ENCODE data around the gene BBS12. TPM values are rescaled to one million over a fixed set of nuclear protein-coding genes. Genes with fewer than 3 reads are reported as not detected.
"Not testable (repeated sequence)": the region's sequence is repeated elsewhere in the genome, so short reads cannot be mapped to it uniquely, and the experiment has no call there.

BBS12 gene
- total RNA-seq, 3 donors from 2014 or later (not counting 1 experiment from before 2014, with no cell fraction given): 0.85 to 1.9 (median 1.8) TPM

- no peaks in the 10 kb centered on the region for H3K9me3 ChIP-seq (ENCODE audit: control insufficient read depth, insufficient read depth, low read length)
- Mint-ChIP-seq H3K27me3 (ENCODE audit: low read depth in 2 of 2) (peaks cover 3 to 9% of the 10 kb centered on the region in 2 donors), H3K4me1 (peaks cover 0 to 10% of the 10 kb centered on the region in 2 donors), H3K9me3 (no peaks in the 10 kb centered on the region), H3K36me3 (no peaks in the 10 kb centered on the region), H3K4me3 (no peak overlapping the region), H3K27ac (no peak overlapping the region)
- WGBS (ENCODE audit: insufficient coverage): 94% methylated on average over 2 of the region's 2 CpGs
- peaks cover 4% of the 10 kb centered on the region for H3K27me3 ChIP-seq (ENCODE audit: control insufficient read depth, insufficient read depth, low read length)
- ATAC-seq (no peak), DNase-seq (no peak)
- intact Hi-C loops (cut with micrococcal nuclease): no loop called here
- H3K4me1 ChIP-seq (ENCODE audit: control insufficient read depth, insufficient read depth, low read length): no peaks in the 10 kb centered on the region
- no peak overlapping the region for H3K27ac ChIP-seq (ENCODE audit: low read length)
- H3K36me3 ChIP-seq (ENCODE audit: control insufficient read depth, insufficient read depth, low read length): no peaks in the 10 kb centered on the region
- TF ChIP-seq CTCF (IDR thresholded peaks at IDR 0.05): no peak
- H3K4me3 ChIP-seq (ENCODE audit: low read length): no peak overlapping the region
Observed at GRCh38 chr4:122785099-122785498, 52.6 kb downstream of the BBS12 start.

GRCh38 chr4:122786296-122786695, 53.8 kb downstream of the BBS12 start:
- H3K4me3 Mint-ChIP-seq; H3K36me3 ChIP-seq (ENCODE audit: control insufficient read depth, insufficient read depth, low read length); DNase-seq; H3K27ac ChIP-seq (ENCODE audit: low read length); ATAC-seq; intact Hi-C loops (cut with micrococcal nuclease); H3K9me3 ChIP-seq (ENCODE audit: control insufficient read depth, insufficient read depth, low read length); H3K4me3 ChIP-seq (ENCODE audit: low read length); H3K4me1 ChIP-seq (ENCODE audit: control insufficient read depth, insufficient read depth, low read length); H3K27me3 Mint-ChIP-seq (ENCODE audit: low read depth in 2 of 2); H3K27me3 ChIP-seq (ENCODE audit: control insufficient read depth, insufficient read depth, low read length); H3K4me1 Mint-ChIP-seq; H3K27ac Mint-ChIP-seq; H3K9me3 Mint-ChIP-seq; H3K36me3 Mint-ChIP-seq: not testable (repeated sequence)
- 92% methylated on average over 4 of the region's 4 CpGs for WGBS (ENCODE audit: insufficient coverage)

- H3K36me3 Mint-ChIP-seq; H3K27ac ChIP-seq (ENCODE audit: low read length); H3K27me3 ChIP-seq (ENCODE audit: control insufficient read depth, insufficient read depth, low read length); H3K9me3 ChIP-seq (ENCODE audit: control insufficient read depth, insufficient read depth, low read length); DNase-seq; H3K36me3 ChIP-seq (ENCODE audit: control insufficient read depth, insufficient read depth, low read length); H3K4me1 ChIP-seq (ENCODE audit: control insufficient read depth, insufficient read depth, low read length); H3K4me1 Mint-ChIP-seq; H3K27me3 Mint-ChIP-seq (ENCODE audit: low read depth in 2 of 2); H3K4me3 Mint-ChIP-seq; H3K9me3 Mint-ChIP-seq; H3K4me3 ChIP-seq (ENCODE audit: low read length); ATAC-seq; H3K27ac Mint-ChIP-seq; intact Hi-C loops (cut with micrococcal nuclease): not testable (repeated sequence)
- WGBS (ENCODE audit: insufficient coverage): no CpG with 5 or more reads among the region's 1 CpG
Observed at GRCh38 chr4:122786920-122787319, 54.4 kb downstream of the BBS12 start.

- ATAC-seq (no peak), DNase-seq (no peak)
- H3K4me1 Mint-ChIP-seq: peaks cover 0 to 10% of the 10 kb centered on the region in 2 donors
- no peaks in the 10 kb centered on the region for H3K9me3 Mint-ChIP-seq
- no peak overlapping the region for H3K4me3 ChIP-seq (ENCODE audit: low read length)
- H3K27ac Mint-ChIP-seq: no peak overlapping the region
- no peak overlapping the region for H3K27ac ChIP-seq (ENCODE audit: low read length)
- 73% methylated on average over 1 of the region's 1 CpG for WGBS (ENCODE audit: insufficient coverage)
- no peaks in the 10 kb centered on the region for H3K36me3 ChIP-seq (ENCODE audit: control insufficient read depth, insufficient read depth, low read length)
- no peak overlapping the region for H3K4me3 Mint-ChIP-seq
- peaks cover 2% of the 10 kb centered on the region for H3K27me3 ChIP-seq (ENCODE audit: control insufficient read depth, insufficient read depth, low read length)
- H3K4me1 ChIP-seq (ENCODE audit: control insufficient read depth, insufficient read depth, low read length): no peaks in the 10 kb centered on the region
- intact Hi-C loops (cut with micrococcal nuclease): no loop called here
- peaks cover 0 to 3% of the 10 kb centered on the region in 2 donors for H3K27me3 Mint-ChIP-seq (ENCODE audit: low read depth in 2 of 2)
- H3K9me3 ChIP-seq (ENCODE audit: control insufficient read depth, insufficient read depth, low read length): no peaks in the 10 kb centered on the region
- no peak for TF ChIP-seq CTCF (IDR thresholded peaks at IDR 0.05)
- H3K36me3 Mint-ChIP-seq: no peaks in the 10 kb centered on the region
Observed at GRCh38 chr4:122787940-122788339, 55.4 kb downstream of the BBS12 start.

GRCh38 chr4:122788935-122789334, 56.4 kb downstream of the BBS12 start:
- Mint-ChIP-seq H3K9me3 (no peaks in the 10 kb centered on the region), H3K4me3 (no peak overlapping the region), H3K36me3 (no peaks in the 10 kb centered on the region), H3K27ac (no peak overlapping the region), H3K4me1 (peaks cover 0 to 10% of the 10 kb centered on the region in 2 donors), H3K27me3 (ENCODE audit: low read depth in 2 of 2) (peaks cover 0 to 3% of the 10 kb centered on the region in 2 donors)
- WGBS (ENCODE audit: insufficient coverage): 90% methylated on average over 4 of the region's 4 CpGs
- Histone ChIP-seq H3K4me1 (ENCODE audit: control insufficient read depth, insufficient read depth, low read length) (no peaks in the 10 kb centered on the region), H3K27me3 (ENCODE audit: control insufficient read depth, insufficient read depth, low read length) (no peaks in the 10 kb centered on the region), H3K9me3 (ENCODE audit: control insufficient read depth, insufficient read depth, low read length) (no peaks in the 10 kb centered on the region), H3K27ac (ENCODE audit: low read length) (no peak overlapping the region), H3K4me3 (ENCODE audit: low read length) (no peak overlapping the region), H3K36me3 (ENCODE audit: control insufficient read depth, insufficient read depth, low read length) (no peaks in the 10 kb centered on the region)
- no peak for DNase-seq
- ATAC-seq: no peak
- TF ChIP-seq CTCF (IDR thresholded peaks at IDR 0.05): no peak
- intact Hi-C loops (cut with micrococcal nuclease): no loop called here
